GM10847 (cell line): Measurements from ENCODE around the gene FANCC.

Experiments used
- POLR2A ChIP-seq: IDR thresholded peaks from 2 replicates; pipeline ENCODE4 v1.6.1; 2011; ENCODE audit not compliant: insufficient read length; ENCODE audit errors: extremely low read depth

Gene FANCC

GRCh38 chr9:95116808-95117204, 200.7 kb downstream of the FANCC start:
- no peak for TF ChIP-seq POLR2A

GRCh38 chr9:95116002-95116807, 201.3 kb downstream of the FANCC start:
- no peak for TF ChIP-seq POLR2A

- no peak for TF ChIP-seq POLR2A
Observed at GRCh38 chr9:95115104-95115503, 202.4 kb downstream of the FANCC start.

GRCh38 chr9:95112436-95113280, 204.9 kb downstream of the FANCC start:
- no peak for TF ChIP-seq POLR2A

- no peak for TF ChIP-seq POLR2A
Observed at GRCh38 chr9:95111716-95112115, 205.8 kb downstream of the FANCC start.

GRCh38 chr9:95110921-95111525, 206.5 kb downstream of the FANCC start:
- TF ChIP-seq POLR2A = no peak

- TF ChIP-seq POLR2A = no peak
Observed at GRCh38 chr9:95109456-95109855, 208.1 kb downstream of the FANCC start.

GRCh38 chr9:95108777-95109176, 208.7 kb downstream of the FANCC start:
- TF ChIP-seq POLR2A = no peak

GRCh38 chr9:95107976-95108375, 209.5 kb downstream of the FANCC start:
- no peak for TF ChIP-seq POLR2A

GRCh38 chr9:95107001-95107749, 210.3 kb downstream of the FANCC start:
- TF ChIP-seq POLR2A = no peak

GRCh38 chr9:95105519-95106287, 211.8 kb downstream of the FANCC start:
- TF ChIP-seq POLR2A = no peak

GRCh38 chr9:95104980-95105379, 212.5 kb downstream of the FANCC start:
- TF ChIP-seq POLR2A = no peak

- TF ChIP-seq POLR2A = no peak
Observed at GRCh38 chr9:95104581-95104960, 212.9 kb downstream of the FANCC start.

- TF ChIP-seq POLR2A = no peak
Observed at GRCh38 chr9:95103871-95104580, 213.5 kb downstream of the FANCC start.
